NCI-H526 (cell line): ENCODE measurements around the gene NETO2.
"Not testable (repeated sequence)": the region's sequence is repeated elsewhere in the genome, so short reads cannot be mapped to it uniquely, and the experiment has no call there.

Experiments
- DNase-seq, 2 experiments: peaks; one replicate each; lab custom pipeline; 2025; lab: John Stamatoyannopoulos, UW

Gene NETO2

GRCh38 chr16:47065766-47066688, 77.7 kb downstream of the NETO2 start:
- DNase-seq, result no peak

GRCh38 chr16:47064775-47065174, 79.0 kb downstream of the NETO2 start:
- DNase-seq, result no peak

- no peak for DNase-seq
These were observed 80.6 kb downstream of the NETO2 start for GRCh38 chr16:47063011-47063724.

GRCh38 chr16:47061204-47061603, 82.5 kb downstream of the NETO2 start:
- no peak for DNase-seq

GRCh38 chr16:47060596-47060995, 83.1 kb downstream of the NETO2 start:
- DNase-seq, result no peak

- no peak for DNase-seq
These were observed 83.8 kb downstream of the NETO2 start for GRCh38 chr16:47059991-47060390.

- DNase-seq, result not testable (repeated sequence)
These were observed 84.6 kb downstream of the NETO2 start for GRCh38 chr16:47059130-47059529.

GRCh38 chr16:47058295-47059086, 85.3 kb downstream of the NETO2 start:
- DNase-seq, result no peak

- no peak for DNase-seq
These were observed 86.1 kb downstream of the NETO2 start for GRCh38 chr16:47057630-47057993.

- DNase-seq, result no peak
These were observed 86.8 kb downstream of the NETO2 start for GRCh38 chr16:47056688-47057629.

GRCh38 chr16:47056061-47056460, 87.7 kb downstream of the NETO2 start:
- DNase-seq, result not testable (repeated sequence)

GRCh38 chr16:47055136-47055885, 88.4 kb downstream of the NETO2 start:
- no peak for DNase-seq

GRCh38 chr16:47054306-47054705, 89.4 kb downstream of the NETO2 start:
- DNase-seq, result no peak

- DNase-seq, result no peak
These were observed 89.8 kb downstream of the NETO2 start for GRCh38 chr16:47053895-47054294.

- no peak for DNase-seq
These were observed 90.8 kb downstream of the NETO2 start for GRCh38 chr16:47052666-47053640.

GRCh38 chr16:47051031-47051430, 92.7 kb downstream of the NETO2 start:
- DNase-seq, result no peak

GRCh38 chr16:47049901-47050583, 93.7 kb downstream of the NETO2 start:
- DNase-seq, result no peak

GRCh38 chr16:47047524-47048203, 96.1 kb downstream of the NETO2 start:
- peak; percentile 1 to 28 for DNase-seq
